Measurements from ENCODE around the gene APBB2.

DNA sequence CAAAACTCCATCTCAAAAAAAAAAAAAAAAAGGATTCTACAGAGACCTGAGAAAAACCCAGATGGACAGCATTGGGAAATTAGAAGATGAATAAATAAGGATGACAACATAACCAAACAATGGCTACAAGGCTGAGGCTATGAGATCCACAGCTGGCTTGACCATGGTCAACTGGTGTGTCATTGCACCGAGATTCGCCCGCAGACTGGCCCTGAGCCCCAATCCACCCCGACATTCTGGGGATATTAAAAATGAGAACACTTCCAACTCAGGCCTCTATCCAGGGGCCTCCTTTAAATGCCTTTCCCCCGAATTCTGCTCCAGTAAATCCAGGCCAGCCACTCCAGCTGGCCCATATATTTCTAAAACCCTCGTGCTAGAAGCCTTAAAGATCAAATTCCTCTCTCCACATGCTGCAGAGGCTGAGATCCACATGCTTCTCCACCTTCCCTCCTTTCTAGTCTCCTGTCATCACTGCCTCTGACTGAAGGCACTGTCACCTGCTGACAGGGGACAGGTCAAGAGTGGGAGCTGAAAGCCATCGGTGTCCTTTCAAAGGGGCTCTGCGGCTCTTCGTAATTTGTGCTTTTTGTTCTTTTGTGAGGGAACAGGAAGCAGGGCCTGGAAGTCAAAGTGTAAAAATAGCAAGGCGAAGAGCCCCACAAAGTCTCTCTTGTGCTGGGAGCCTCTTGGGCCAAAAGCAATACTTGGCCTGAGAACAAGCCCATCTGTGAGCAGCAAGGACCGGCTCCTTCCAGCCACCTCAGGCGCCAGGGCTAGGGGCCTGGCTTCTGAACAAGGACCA lies 260.9 kb downstream of the APBB2 start:
- TF ChIP-seq, protein P1, sequence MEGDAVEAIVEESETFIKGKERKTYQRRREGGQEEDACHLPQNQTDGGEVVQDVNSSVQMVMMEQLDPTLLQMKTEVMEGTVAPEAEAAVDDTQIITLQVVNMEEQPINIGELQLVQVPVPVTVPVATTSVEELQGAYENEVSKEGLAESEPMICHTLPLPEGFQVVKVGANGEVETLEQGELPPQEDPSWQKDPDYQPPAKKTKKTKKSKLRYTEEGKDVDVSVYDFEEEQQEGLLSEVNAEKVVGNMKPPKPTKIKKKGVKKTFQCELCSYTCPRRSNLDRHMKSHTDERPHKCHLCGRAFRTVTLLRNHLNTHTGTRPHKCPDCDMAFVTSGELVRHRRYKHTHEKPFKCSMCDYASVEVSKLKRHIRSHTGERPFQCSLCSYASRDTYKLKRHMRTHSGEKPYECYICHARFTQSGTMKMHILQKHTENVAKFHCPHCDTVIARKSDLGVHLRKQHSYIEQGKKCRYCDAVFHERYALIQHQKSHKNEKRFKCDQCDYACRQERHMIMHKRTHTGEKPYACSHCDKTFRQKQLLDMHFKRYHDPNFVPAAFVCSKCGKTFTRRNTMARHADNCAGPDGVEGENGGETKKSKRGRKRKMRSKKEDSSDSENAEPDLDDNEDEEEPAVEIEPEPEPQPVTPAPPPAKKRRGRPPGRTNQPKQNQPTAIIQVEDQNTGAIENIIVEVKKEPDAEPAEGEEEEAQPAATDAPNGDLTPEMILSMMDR (conservative IDR thresholded peaks at IDR 0.05 in 1 of 2, IDR thresholded peaks at IDR 0.05 in 1 of 2; ENCODE audit: extremely low read depth in 1 of 2, insufficient read depth in 1 of 2, low read depth in 1 of 2, low read length in 2 of 2) = no peak
- TF ChIP-seq EZH2 (IDR thresholded peaks at IDR 0.05; ENCODE audit: borderline replicate concordance, low read length) = no peak
